Mesenteric fat pad (tissue), 1 donor: ENCODE measurements around the gene FKBP8. TPM values are rescaled to one million over a fixed set of nuclear protein-coding genes. Genes with fewer than 3 reads are reported as not detected.

Source experiments
- DNase-seq: peaks from one replicate; pipeline ENCODE4 v3.0.0-alpha.2; 2020; ENCODE audit warnings: low spot score
- total RNA-seq: library from RNA; stranded (reverse); fragmentation: NEBNext Ultra II Directional; extraction: Animal tissue kit (Norgen Biotek cat#: 25700); gene quantifications from one replicate; pipeline ENCODE4 v1.2.1, GENCODE V29; 2021
- donor health status: DM: yes; HTN: yes; CAD: no.

Gene FKBP8
- total RNA-seq, 1 donor from 2014 or later, result 176 TPM

DNA sequence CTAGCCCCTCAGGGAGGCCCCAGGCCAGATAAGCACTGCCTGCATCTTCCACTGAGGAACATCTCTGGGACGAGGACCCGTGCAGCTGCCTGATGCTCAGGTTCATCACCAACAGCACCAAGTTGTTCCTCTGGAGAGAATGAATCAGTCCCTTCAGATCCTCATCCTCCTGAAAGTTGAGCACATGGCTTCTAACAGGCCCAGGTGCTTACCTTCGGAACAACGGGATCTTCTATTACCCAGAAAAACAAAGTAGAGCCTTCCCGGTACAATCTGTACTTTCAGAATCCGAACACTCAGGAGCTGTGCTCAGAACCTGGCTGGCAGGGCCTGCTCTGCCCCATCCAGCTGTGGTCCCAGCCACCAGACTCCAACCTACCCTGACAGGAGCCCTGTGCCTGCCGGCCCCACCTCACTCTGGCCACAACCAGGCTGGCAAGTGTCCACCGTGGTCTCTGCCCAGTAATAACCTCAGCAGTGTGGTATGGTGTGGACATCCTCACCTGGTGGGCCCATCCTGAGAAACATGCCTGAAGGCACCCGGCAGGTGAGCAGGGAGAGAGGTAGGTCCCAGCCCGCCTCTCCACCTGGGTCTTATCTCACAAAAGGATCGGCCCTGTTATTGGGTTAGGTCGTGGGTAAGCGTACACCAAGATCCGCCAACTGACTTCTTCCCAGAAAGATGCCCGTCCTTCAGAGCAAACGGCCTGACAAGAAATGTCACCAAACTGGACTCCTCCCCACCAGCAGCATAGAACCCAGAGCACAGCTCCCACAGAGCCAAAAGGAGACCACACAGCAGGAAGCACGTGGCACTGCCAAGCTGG is 55.6 kb downstream of the FKBP8 start:
- no peak for DNase-seq

DNA sequence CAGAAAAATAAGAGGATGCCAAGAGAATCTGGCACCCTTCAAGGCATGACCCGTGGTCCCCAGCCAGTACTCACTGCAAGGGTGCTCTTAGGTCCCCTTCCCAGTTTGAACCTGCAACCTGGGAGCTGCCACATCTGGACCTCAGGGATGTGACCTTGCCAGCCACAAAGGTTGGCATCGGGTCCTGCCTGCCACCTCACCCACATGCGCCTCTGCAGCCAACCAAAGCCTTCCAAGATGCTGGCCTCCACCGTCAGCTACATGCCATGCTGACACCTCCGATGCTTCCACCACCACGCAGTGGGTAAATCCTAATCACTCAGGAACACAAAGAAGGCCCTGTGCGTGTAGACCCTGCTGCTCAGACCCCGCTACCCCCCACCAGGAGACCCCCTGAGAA is 56.6 kb downstream of the FKBP8 start:
- DNase-seq, result no peak

DNA sequence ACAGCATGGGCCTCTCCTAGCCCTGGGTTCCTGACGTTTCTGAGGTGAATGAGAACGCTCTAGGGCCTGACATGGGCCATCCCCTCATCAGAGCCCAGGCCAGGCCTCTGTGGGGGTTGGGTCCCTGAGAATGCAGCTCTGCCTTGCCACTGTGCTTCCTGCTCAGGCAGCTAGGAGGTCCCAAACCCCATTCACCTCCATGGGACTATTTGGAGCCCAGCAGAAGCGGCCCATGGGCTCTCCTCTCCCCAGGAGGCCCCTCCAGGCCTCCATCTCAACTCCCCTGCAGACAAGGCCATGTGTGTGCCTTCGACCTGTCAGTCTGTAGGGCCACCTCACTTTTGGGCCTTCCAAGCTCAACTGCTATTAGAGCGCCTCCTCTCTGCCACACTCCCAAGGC is 58.4 kb downstream of the FKBP8 start:
- DNase-seq, result no peak

DNA sequence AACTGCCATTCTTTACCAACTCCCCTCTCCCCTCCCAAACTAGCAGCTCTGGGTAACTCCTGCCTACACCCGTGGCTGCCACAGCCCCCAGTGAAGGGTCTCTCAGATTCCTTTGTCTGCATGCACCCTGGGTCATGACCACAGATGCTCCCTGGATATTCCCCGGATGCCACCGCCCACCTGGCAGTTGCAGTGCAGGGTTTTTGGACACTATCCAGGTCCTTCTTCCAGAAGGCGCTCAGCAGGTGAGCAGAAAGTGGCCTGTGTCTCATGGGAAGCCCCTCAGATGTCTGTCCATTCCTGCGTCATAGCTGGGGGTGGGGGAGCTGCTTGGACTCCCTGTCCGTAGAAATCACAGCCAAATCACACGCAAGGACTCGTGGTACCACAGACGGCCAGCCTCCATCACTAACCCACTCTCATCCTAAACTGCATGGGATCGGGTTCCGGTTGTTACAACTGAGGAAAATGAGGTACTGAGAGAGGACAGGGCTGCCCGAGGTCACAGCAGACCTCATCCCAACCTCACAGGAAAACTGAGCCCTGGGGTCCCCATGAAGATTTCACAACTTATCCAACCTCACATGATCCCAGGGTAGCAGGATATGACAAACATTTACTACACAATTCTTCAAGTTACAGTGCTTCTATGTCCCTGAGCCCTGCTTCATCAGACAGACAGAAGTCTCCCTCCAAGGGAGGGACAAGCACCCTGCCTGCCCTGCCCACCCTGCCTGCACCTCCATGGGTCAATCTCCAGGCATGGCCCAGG is 60.1 kb downstream of the FKBP8 start:
- no peak for DNase-seq

Other genes starting within 250 kb of the FKBP8 start
- 68.4 TPM for gene LSM4, start 220.5 kb downstream of the FKBP8 start, total RNA-seq
- gene PGPEP1, start 203.0 kb downstream of the FKBP8 start, total RNA-seq, result 48.7 TPM
- 5.9 TPM for gene GDF15, start 157.4 kb downstream of the FKBP8 start, total RNA-seq
- gene LRRC25, start 146.0 kb downstream of the FKBP8 start, total RNA-seq, result 19.3 TPM
- gene SSBP4, start 124.2 kb downstream of the FKBP8 start, total RNA-seq, result 63.3 TPM
- gene ISYNA1, start 105.4 kb downstream of the FKBP8 start, total RNA-seq, result 18.3 TPM
- gene ELL, start 21.5 kb downstream of the FKBP8 start, total RNA-seq, result 38.4 TPM
- 90.9 TPM for gene KXD1, start 14.3 kb upstream of the FKBP8 start, total RNA-seq
- gene UBA52, start 28.3 kb upstream of the FKBP8 start, total RNA-seq, result 959 TPM
- 52.7 TPM for gene REX1BD, start 45.2 kb upstream of the FKBP8 start, total RNA-seq
- 30.7 TPM for gene CRLF1, start 63.2 kb upstream of the FKBP8 start, total RNA-seq
- gene TMEM59L, start 69.3 kb upstream of the FKBP8 start, total RNA-seq, result 2.0 TPM
- 17.1 TPM for gene KLHL26, start 93.5 kb upstream of the FKBP8 start, total RNA-seq
- 13.9 TPM for gene CRTC1, start 140.1 kb upstream of the FKBP8 start, total RNA-seq
- gene COMP, start 247.7 kb upstream of the FKBP8 start, total RNA-seq, result 21.2 TPM